NCI-H1694 (cell line): Measurements from ENCODE around the gene KNDC1.
A peak's percentile ranks its signal among the peaks of the same experiment; 100 is the strongest.
"Not testable (repeated sequence)": the region's sequence is repeated elsewhere in the genome, so short reads cannot be mapped to it uniquely, and the experiment has no call there.

Experiments used
- DNase-seq: peaks from one replicate; lab custom pipeline; 2025; lab: John Stamatoyannopoulos, UW

Gene KNDC1

GRCh38 chr10:133259602-133259989, 99.6 kb downstream of the KNDC1 start:
- no peak for DNase-seq

GRCh38 chr10:133260895-133261725, 101.1 kb downstream of the KNDC1 start:
- no peak for DNase-seq

- DNase-seq: peak; percentile 12
Observed at GRCh38 chr10:133261726-133262325, 101.8 kb downstream of the KNDC1 start.

- no peak for DNase-seq
Observed at GRCh38 chr10:133262696-133263095, 102.7 kb downstream of the KNDC1 start.

- no peak for DNase-seq
Observed at GRCh38 chr10:133263674-133264073, 103.7 kb downstream of the KNDC1 start.

GRCh38 chr10:133264461-133264860, 104.4 kb downstream of the KNDC1 start:
- DNase-seq: no peak

- not testable (repeated sequence) for DNase-seq
Observed at GRCh38 chr10:133265052-133265451, 105.0 kb downstream of the KNDC1 start.

DNA sequence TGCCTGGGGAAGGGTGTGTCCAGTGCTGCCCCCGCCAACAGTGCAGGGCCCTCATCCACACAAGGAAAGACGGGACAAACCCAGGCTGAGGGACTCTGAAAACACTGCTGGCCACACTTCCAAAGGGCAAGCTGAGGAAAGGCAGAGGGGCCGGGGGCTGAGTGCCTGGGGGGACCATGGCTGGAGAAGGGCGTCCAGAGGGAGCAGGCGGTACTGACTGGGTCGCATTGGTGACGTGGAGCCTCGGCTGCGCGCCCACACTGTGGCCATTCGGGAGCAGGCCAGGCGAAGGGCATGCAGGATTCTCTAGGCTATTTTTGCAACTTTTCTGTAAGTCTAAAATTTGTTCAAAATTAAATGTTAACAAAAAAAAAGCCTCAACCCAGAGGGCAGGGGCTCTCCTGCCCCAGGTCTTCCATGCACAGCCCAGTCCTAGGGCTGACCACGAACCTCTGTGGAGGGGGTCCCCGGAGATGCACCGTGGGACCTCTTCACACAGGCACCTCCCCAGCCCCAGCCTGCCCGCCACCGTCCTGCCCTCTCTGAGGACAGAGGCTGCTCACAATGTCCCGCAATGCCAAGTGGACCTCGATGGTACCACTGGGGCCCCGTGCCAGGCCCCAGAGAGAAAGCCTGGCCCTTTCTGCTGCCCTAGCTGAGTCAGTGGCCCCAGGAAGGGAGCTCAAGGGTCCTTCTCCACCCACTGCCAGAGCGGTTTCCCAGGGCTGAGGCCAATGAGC, 106.2 kb downstream of the KNDC1 start:
- no peak for DNase-seq

- DNase-seq: no peak
Observed at GRCh38 chr10:133267293-133267692, 107.3 kb downstream of the KNDC1 start.

- no peak for DNase-seq
Observed at GRCh38 chr10:133267829-133268228, 107.8 kb downstream of the KNDC1 start.

- no peak for DNase-seq
Observed at GRCh38 chr10:133268532-133268931, 108.5 kb downstream of the KNDC1 start.

DNA sequence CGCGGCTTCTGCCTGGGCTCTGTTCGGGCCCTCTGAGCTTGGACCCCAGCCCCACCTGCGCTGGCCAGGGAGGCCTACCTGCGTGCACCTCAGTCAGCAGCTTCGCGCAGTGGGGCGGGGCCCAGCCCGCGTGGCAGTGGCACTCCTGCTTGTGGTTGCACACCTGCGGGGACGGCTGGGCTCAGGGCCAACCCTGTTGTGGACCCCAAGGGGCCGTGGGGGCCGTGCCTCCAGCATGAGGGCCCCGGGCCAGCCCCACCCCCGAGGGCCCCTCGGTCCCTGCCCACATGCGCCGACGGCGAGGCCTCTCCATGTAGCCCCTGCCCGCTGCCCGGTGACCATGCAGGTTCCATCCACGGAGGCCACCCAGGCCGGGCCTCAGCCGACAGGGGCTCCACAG, 109.3 kb downstream of the KNDC1 start:
- no peak for DNase-seq

- no peak for DNase-seq
Observed at GRCh38 chr10:133270204-133270603, 110.2 kb downstream of the KNDC1 start.

GRCh38 chr10:133270773-133271297, 110.8 kb downstream of the KNDC1 start:
- DNase-seq: no peak

GRCh38 chr10:133271521-133272300, 111.7 kb downstream of the KNDC1 start:
- DNase-seq: no peak

DNA sequence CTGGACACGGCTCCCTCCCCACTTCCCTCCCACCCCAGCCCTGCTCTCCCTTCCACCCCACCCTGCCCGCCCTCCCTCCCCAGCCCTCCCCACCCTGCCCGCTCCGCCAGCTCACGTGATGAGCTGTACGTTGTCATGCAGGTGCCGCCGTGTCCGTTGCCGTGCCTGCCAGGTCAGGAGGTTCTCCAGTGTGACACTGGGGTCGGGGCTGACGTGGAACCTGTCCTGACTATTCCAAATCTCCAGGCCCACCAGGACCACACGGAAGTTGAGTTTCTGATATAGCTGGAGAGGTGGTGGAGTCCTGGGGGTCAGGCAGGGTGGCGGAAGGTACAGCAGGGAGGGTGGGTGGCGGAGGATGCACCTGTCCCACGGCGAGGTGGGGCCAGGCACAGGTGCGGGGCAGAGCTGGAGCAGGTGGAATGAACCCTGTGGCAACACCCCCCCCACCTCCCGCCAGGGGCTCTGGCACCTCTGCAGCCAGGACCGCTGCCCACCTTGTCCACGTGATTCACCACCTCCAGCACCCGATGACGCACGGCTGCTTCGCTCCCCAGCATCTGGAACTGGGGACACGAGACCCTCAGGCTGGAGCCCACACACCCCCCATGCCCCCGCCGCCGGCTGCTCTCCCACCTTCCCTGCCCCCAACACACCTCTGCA, 112.4 kb downstream of the KNDC1 start:
- no peak for DNase-seq

DNA sequence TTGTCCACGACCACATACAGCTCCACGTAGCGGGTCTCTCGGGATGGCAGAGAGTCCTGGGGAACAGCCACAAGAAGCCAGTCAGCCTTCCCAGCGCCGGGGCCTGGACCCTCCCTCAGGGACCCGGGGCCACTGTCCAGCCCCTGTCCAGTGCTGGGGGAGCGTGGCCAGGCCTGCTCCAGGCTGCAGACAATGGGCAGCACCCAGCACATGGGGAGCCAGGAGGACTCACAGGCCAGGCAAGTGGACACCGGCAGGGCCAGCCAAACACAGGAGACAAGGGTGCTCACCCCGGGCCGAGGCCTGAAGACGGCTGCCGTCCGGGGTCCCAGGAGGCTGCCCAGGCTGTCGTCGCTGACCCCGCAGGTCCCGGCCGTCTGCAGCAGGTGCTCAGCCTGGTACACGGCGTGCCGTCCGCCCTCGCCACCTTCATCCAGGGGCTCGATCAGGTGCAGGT, 113.0 kb downstream of the KNDC1 start:
- DNase-seq: no peak

GRCh38 chr10:133273534-133274143, 113.6 kb downstream of the KNDC1 start:
- DNase-seq: no peak

GRCh38 chr10:133274751-133275683, 115.0 kb downstream of the KNDC1 start:
- no peak for DNase-seq

DNA sequence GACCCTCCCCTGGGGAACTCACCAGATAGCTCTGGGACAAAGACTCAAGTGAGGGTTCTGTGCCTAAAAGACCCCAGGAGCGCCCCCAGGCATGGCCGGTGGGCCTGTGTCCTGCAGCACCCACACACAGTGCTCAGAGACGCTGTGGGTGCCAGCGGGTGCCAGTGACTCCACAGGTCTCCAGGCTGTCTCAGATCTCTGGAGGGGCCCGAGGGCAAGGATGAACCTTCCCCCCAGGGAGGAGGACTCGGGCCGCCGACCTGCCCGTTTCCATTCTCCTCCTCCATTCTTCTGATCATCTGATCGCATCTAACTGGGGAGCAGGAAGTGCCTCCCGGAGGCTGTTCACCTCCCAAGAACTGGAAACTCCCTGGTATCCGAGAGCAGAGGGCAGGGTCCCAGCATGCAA, 115.7 kb downstream of the KNDC1 start:
- DNase-seq: no peak
